ENCODE data around the gene CDK6. TPM values are rescaled to one million over a fixed set of nuclear protein-coding genes. Genes with fewer than 3 reads are reported as not detected.

CDK6 gene
- total RNA-seq, 1 experiment from 2014 or later = 41.4 TPM

GRCh38 chr7:92754919-92755581, 81.3 kb downstream of the CDK6 start (continued):
- TF ChIP-seq, protein P1, sequence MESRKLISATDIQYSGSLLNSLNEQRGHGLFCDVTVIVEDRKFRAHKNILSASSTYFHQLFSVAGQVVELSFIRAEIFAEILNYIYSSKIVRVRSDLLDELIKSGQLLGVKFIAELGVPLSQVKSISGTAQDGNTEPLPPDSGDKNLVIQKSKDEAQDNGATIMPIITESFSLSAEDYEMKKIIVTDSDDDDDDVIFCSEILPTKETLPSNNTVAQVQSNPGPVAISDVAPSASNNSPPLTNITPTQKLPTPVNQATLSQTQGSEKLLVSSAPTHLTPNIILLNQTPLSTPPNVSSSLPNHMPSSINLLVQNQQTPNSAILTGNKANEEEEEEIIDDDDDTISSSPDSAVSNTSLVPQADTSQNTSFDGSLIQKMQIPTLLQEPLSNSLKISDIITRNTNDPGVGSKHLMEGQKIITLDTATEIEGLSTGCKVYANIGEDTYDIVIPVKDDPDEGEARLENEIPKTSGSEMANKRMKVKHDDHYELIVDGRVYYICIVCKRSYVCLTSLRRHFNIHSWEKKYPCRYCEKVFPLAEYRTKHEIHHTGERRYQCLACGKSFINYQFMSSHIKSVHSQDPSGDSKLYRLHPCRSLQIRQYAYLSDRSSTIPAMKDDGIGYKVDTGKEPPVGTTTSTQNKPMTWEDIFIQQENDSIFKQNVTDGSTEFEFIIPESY (IDR thresholded peaks at IDR 0.05; ENCODE audit: extremely low read depth, insufficient replicate concordance, low read length) = no peak
- TF ChIP-seq EZH2 (IDR thresholded peaks at IDR 0.05) = no peak

DNA sequence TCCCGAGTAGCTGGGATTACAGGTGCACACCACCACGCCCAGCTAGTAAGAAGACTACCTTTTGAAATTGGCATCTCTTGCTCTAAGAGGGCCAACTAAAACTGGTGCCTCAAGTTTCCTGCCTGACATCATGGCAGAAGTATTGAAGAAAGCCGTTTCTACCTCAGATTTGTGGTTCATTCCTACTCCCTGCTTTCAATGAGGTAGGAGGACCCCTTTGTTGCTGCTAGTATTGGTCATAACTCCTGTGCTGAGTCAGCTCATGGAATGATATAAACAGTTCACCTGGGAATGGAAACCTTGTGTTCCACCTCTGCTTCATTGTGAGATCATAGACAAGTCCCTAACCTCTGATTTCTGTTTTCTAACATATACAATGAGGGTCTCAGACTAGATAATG, 82.8 kb downstream of the CDK6 start:
- ChIA-PET CTCF (no interaction called here), POLR2A (no interaction called here), RAD21 (ENCODE audit: low non-redundant PET in 1 of 2, low total read pairs in 2 of 2, uncharacterized antibody in 2 of 2, unreplicated experiment in 2 of 2) (no interaction called here)
- no peaks in the 10 kb centered on the region for H3K9me2 ChIP-seq (ENCODE audit: insufficient read depth)
- no peak overlapping the region for H3K27ac ChIP-seq (ENCODE audit: low read depth, low read length)
- H3K4me3 ChIP-seq (replicated peaks in 1 of 2; ENCODE audit: low read depth in 1 of 2, low read length in 2 of 2) = no peak overlapping the region
- peaks cover 22 to 67% of the 10 kb centered on the region in 2 experiments for H3K4me1 ChIP-seq (ENCODE audit: control insufficient read depth in 1 of 2, insufficient read depth in 2 of 2, low read length in 2 of 2)
- TF ChIP-seq ZNF274 (IDR thresholded peaks at IDR 0.05; ENCODE audit: low read depth, low read length) = no peak
- TF ChIP-seq CEBPB (IDR thresholded peaks at IDR 0.05; ENCODE audit: low read depth) = no peak
- TF ChIP-seq, protein P2, sequence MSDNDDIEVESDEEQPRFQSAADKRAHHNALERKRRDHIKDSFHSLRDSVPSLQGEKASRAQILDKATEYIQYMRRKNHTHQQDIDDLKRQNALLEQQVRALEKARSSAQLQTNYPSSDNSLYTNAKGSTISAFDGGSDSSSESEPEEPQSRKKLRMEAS (IDR thresholded peaks at IDR 0.05) = no peak
- no peak for TF ChIP-seq YY1 (IDR thresholded peaks at IDR 0.05; ENCODE audit: extremely low read depth, insufficient replicate concordance, low read depth, low read length)
- no peak for TF ChIP-seq EGR1 (IDR thresholded peaks at IDR 0.05; ENCODE audit: low read depth)
- no peak for TF ChIP-seq SIN3A (IDR thresholded peaks at IDR 0.05; ENCODE audit: low read depth)
- TF ChIP-seq SRF (IDR thresholded peaks at IDR 0.05; ENCODE audit: low read depth) = no peak
- no peak for TF ChIP-seq POLR2AphosphoS5 (IDR thresholded peaks at IDR 0.05; ENCODE audit: low read depth, low read length)
- TF ChIP-seq ZFX (IDR thresholded peaks at IDR 0.05) = no peak
- H3K9ac ChIP-seq (ENCODE audit: low read length) = no peak overlapping the region
- no peaks in the 10 kb centered on the region for H3K36me3 ChIP-seq (ENCODE audit: control insufficient read depth in 1 of 2, insufficient read depth in 2 of 2, low read length in 2 of 2)
- ATAC-seq (peak; percentile 18; the same call in 1 of the 2 replicates), DNase-seq (ENCODE audit: low read depth, low spot score) (no peak)
- no peak overlapping the region for H2AFZ ChIP-seq (ENCODE audit: low read depth, low read length, poor library complexity, severe bottlenecking)
- H4K20me1 ChIP-seq (ENCODE audit: insufficient read depth) = no peaks in the 10 kb centered on the region
- H3K9me3 ChIP-seq (ENCODE audit: control insufficient read depth in 1 of 2, insufficient read depth in 1 of 2, low read depth in 1 of 2, low read length in 2 of 2) = no peaks in the 10 kb centered on the region
- BruUV-seq (replicated peaks) = no TSS peak
- intact Hi-C loops (cut with micrococcal nuclease) = loop anchor here (5.0 kb wide), 1 partner anchor 79 kb away; no protein-coding TSS in a partner anchor
- H3K4me2 ChIP-seq (ENCODE audit: low read length) = peak overlapping the region; percentile 35
- no peaks in the 10 kb centered on the region for H3K27me3 ChIP-seq (ENCODE audit: insufficient read depth, low read length)
- H3K79me2 ChIP-seq (ENCODE audit: insufficient read depth, low read length) = peaks cover 53% of the 10 kb centered on the region

All from HCT116 (cell line).